ENCODE results near the gene NKX6-1. TPM values are rescaled to one million over a fixed set of nuclear protein-coding genes. Genes with fewer than 3 reads are reported as not detected.

Gene NKX6-1
- total RNA-seq, 1 donor from 2014 or later: 107 TPM

GRCh38 chr4:84493092-84493850, 5.8 kb downstream of the NKX6-1 start:
- peak overlapping the region; percentile 83 for H3K4me3 Mint-ChIP-seq (ENCODE audit: low read depth)
- H3K27me3 Mint-ChIP-seq: peaks cover 77% of the 10 kb centered on the region
- TF ChIP-seq, protein P1, sequence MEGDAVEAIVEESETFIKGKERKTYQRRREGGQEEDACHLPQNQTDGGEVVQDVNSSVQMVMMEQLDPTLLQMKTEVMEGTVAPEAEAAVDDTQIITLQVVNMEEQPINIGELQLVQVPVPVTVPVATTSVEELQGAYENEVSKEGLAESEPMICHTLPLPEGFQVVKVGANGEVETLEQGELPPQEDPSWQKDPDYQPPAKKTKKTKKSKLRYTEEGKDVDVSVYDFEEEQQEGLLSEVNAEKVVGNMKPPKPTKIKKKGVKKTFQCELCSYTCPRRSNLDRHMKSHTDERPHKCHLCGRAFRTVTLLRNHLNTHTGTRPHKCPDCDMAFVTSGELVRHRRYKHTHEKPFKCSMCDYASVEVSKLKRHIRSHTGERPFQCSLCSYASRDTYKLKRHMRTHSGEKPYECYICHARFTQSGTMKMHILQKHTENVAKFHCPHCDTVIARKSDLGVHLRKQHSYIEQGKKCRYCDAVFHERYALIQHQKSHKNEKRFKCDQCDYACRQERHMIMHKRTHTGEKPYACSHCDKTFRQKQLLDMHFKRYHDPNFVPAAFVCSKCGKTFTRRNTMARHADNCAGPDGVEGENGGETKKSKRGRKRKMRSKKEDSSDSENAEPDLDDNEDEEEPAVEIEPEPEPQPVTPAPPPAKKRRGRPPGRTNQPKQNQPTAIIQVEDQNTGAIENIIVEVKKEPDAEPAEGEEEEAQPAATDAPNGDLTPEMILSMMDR (IDR thresholded peaks at IDR 0.05; ENCODE audit: unreplicated experiment): no peak
- peaks cover 30% of the 10 kb centered on the region for H3K36me3 Mint-ChIP-seq (ENCODE audit: insufficient read depth)
- DNase-seq (ENCODE audit: low spot score, unreplicated experiment): no peak
- no peaks in the 10 kb centered on the region for H3K9me3 Mint-ChIP-seq (ENCODE audit: low read depth)
- H3K4me1 Mint-ChIP-seq (ENCODE audit: low read depth): peaks cover 41% of the 10 kb centered on the region
- peak overlapping the region; percentile 95 for H3K27ac Mint-ChIP-seq

- H3K4me1 Mint-ChIP-seq (ENCODE audit: low read depth): peaks cover 41% of the 10 kb centered on the region
- no peaks in the 10 kb centered on the region for H3K9me3 Mint-ChIP-seq (ENCODE audit: low read depth)
- TF ChIP-seq, protein P1 (IDR thresholded peaks at IDR 0.05; ENCODE audit: unreplicated experiment): no peak
- peaks cover 81% of the 10 kb centered on the region for H3K27me3 Mint-ChIP-seq
- peak overlapping the region; percentile 93 for H3K27ac Mint-ChIP-seq
- peak overlapping the region; percentile 83 for H3K4me3 Mint-ChIP-seq (ENCODE audit: low read depth)
- no peak for DNase-seq (ENCODE audit: low spot score, unreplicated experiment)
- H3K36me3 Mint-ChIP-seq (ENCODE audit: insufficient read depth): peaks cover 30% of the 10 kb centered on the region
Observed at GRCh38 chr4:84492737-84493091, 6.4 kb downstream of the NKX6-1 start.

- H3K27ac Mint-ChIP-seq: peak overlapping the region; percentile 93
- peak overlapping the region; percentile 83 for H3K4me3 Mint-ChIP-seq (ENCODE audit: low read depth)
- H3K4me1 Mint-ChIP-seq (ENCODE audit: low read depth): peaks cover 41% of the 10 kb centered on the region
- peaks cover 82% of the 10 kb centered on the region for H3K27me3 Mint-ChIP-seq
- no peaks in the 10 kb centered on the region for H3K9me3 Mint-ChIP-seq (ENCODE audit: low read depth)
- peaks cover 30% of the 10 kb centered on the region for H3K36me3 Mint-ChIP-seq (ENCODE audit: insufficient read depth)
- TF ChIP-seq, protein P1 (IDR thresholded peaks at IDR 0.05; ENCODE audit: unreplicated experiment): no peak
- DNase-seq (ENCODE audit: low spot score, unreplicated experiment): no peak
Observed at GRCh38 chr4:84492290-84492689, 6.8 kb downstream of the NKX6-1 start.

DNA sequence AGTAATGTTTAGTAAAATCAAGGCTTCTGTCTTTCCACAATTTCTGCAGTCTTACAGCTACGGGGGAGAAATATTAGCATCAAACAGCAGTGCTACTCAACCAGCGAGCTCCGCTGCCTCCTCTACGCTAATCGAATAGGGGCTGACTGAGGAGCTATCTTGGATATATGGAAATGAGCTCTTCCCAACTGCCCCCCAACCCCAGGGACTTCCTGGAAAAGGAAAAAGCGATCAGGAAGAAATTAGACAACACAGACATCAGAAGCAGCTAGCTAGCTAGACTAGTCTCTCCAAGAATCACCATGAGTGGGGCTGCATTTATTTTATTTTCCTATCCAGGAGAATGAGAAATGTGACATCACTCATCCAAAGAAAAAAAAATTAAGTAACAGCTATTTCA, 7.6 kb downstream of the NKX6-1 start:
- Mint-ChIP-seq H3K27me3 (peaks cover 80% of the 10 kb centered on the region), H3K4me3 (ENCODE audit: low read depth) (peak overlapping the region; percentile 51), H3K4me1 (ENCODE audit: low read depth) (peaks cover 41% of the 10 kb centered on the region), H3K9me3 (ENCODE audit: low read depth) (no peaks in the 10 kb centered on the region), H3K36me3 (ENCODE audit: insufficient read depth) (peaks cover 23% of the 10 kb centered on the region), H3K27ac (peak overlapping the region; percentile 79)
- TF ChIP-seq, protein P1 (IDR thresholded peaks at IDR 0.05; ENCODE audit: unreplicated experiment): no peak
- DNase-seq (ENCODE audit: low spot score, unreplicated experiment): no peak

- peaks cover 78% of the 10 kb centered on the region for H3K27me3 Mint-ChIP-seq
- DNase-seq (ENCODE audit: low spot score, unreplicated experiment): no peak
- TF ChIP-seq, protein P1 (IDR thresholded peaks at IDR 0.05; ENCODE audit: unreplicated experiment): no peak
- H3K9me3 Mint-ChIP-seq (ENCODE audit: low read depth): no peaks in the 10 kb centered on the region
- H3K27ac Mint-ChIP-seq: peak overlapping the region; percentile 79
- peaks cover 17% of the 10 kb centered on the region for H3K36me3 Mint-ChIP-seq (ENCODE audit: insufficient read depth)
- peaks cover 40% of the 10 kb centered on the region for H3K4me1 Mint-ChIP-seq (ENCODE audit: low read depth)
- peak overlapping the region; percentile 51 for H3K4me3 Mint-ChIP-seq (ENCODE audit: low read depth)
Observed at GRCh38 chr4:84490663-84491062, 8.4 kb downstream of the NKX6-1 start.

All from progenitor cell of endocrine pancreas (in vitro differentiated cells).